DND-41 (cell line): ENCODE results near the gene IL1RAP.

Source experiments
- CTCF ChIP-seq: IDR thresholded peaks from 2 replicates; pipeline ENCODE4 v1.5.1; 2012; ENCODE audit warnings: borderline replicate concordance, low read length, moderate library complexity, mild to moderate bottlenecking; ENCODE audit not compliant: poor library complexity, severe bottlenecking; ENCODE audit errors: extremely low read depth
- EZH2 ChIP-seq: IDR thresholded peaks from 3 replicates; pipeline ENCODE4 v1.6.1; 2012; ENCODE audit warnings: borderline replicate concordance, low read depth, mild to moderate bottlenecking, moderate library complexity, low read length, inconsistent platforms; ENCODE audit not compliant: severe bottlenecking

- TF ChIP-seq CTCF (no peak), EZH2 (no peak)
Measured at GRCh38 chr3:190581041-190581541, 67.2 kb downstream of the IL1RAP start.
